GM21717 (cell line): ENCODE results near the gene UBR3.
A peak's percentile ranks its signal among the peaks of the same experiment; 100 is the strongest.
"Not testable (repeated sequence)": the region's sequence is repeated elsewhere in the genome, so short reads cannot be mapped to it uniquely, and the experiment has no call there.

ENCODE experiments used
- ATAC-seq: cut with Tn5 transposase; IDR thresholded peaks from one replicate; pipeline ENCODE4 v1.9.1; 2021; ENCODE audit warnings: mild to moderate bottlenecking, moderate library complexity; ENCODE audit not compliant: unreplicated experiment

Gene UBR3, protein sequence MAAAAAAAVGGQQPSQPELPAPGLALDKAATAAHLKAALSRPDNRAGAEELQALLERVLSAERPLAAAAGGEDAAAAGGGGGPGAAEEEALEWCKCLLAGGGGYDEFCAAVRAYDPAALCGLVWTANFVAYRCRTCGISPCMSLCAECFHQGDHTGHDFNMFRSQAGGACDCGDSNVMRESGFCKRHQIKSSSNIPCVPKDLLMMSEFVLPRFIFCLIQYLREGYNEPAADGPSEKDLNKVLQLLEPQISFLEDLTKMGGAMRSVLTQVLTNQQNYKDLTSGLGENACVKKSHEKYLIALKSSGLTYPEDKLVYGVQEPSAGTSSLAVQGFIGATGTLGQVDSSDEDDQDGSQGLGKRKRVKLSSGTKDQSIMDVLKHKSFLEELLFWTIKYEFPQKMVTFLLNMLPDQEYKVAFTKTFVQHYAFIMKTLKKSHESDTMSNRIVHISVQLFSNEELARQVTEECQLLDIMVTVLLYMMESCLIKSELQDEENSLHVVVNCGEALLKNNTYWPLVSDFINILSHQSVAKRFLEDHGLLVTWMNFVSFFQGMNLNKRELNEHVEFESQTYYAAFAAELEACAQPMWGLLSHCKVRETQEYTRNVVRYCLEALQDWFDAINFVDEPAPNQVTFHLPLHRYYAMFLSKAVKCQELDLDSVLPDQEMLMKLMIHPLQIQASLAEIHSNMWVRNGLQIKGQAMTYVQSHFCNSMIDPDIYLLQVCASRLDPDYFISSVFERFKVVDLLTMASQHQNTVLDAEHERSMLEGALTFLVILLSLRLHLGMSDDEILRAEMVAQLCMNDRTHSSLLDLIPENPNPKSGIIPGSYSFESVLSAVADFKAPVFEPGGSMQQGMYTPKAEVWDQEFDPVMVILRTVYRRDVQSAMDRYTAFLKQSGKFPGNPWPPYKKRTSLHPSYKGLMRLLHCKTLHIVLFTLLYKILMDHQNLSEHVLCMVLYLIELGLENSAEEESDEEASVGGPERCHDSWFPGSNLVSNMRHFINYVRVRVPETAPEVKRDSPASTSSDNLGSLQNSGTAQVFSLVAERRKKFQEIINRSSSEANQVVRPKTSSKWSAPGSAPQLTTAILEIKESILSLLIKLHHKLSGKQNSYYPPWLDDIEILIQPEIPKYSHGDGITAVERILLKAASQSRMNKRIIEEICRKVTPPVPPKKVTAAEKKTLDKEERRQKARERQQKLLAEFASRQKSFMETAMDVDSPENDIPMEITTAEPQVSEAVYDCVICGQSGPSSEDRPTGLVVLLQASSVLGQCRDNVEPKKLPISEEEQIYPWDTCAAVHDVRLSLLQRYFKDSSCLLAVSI (N-terminal part only)

GRCh38 chr2:169827272-169828140 is at the start of gene UBR3:
Gene UBR3 (plus strand): TSS chr2:169827454. CDS start chr2:169827508, 54 bp downstream.
- ATAC-seq = peak; percentile 88

DNA sequence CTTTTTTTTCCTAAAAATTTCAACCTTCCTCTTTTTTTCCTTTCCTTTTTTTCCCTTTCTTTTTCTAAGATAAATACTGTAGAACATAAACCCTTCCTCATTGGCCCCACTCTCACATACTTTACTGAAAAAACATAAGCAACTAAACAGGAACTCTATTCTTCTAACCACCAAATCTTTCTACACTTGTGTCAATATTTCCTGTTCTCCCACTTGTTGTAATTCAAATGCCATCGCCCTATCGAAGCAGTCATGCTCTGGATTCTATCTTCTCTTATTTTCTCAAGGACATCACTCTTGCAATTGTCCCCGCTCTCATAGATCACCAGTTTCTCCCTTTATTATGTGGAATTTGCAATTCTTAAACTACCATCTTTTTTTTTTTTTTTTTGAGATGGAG is 48.8 kb upstream of the UBR3 start:
- no peak for ATAC-seq

GRCh38 chr2:169781249-169782013 is 45.8 kb upstream of the UBR3 start:
- ATAC-seq = no peak

DNA sequence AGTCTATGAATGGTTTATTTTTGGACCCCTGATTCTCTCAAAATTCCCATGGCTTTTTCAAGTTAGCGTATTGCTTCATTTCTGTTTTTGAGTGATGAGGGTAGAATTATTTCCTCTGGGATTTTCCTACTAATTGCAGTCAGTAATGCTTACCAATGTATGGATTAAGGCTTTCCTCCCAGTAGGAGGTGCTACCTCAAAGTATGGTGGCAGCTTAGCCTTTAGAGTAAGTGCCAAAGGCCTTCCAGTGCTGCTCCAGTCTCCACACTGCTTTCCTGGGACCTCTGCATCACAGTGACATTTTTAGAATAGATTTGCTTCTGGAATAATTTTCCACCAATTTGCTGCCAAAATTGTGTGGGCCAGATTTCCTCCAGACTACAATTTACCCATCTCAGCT is 44.7 kb upstream of the UBR3 start:
- ATAC-seq = no peak

DNA sequence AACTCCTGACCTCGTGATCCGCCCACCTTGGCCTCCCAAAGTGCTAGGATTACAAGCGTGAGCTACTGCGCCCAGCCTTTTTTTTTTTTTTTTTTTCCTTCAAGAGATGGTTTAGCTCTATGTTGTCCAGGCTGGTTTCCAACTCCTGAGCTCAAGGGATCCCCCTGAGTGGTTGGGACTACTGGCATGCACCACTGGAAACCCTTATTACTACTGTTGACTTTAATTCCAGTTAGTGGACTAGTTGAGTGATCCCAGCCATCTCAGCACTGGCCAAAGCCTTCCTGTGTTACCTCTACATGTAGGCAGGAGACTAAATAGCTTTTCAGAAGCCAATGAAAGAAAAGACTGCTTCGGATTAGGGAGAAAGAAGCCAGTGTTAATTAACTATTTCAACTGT is 36.7 kb upstream of the UBR3 start:
- no peak for ATAC-seq

GRCh38 chr2:169795181-169795580 is 32.1 kb upstream of the UBR3 start:
- ATAC-seq = no peak

- ATAC-seq = no peak
These were observed 30.8 kb upstream of the UBR3 start for GRCh38 chr2:169796441-169796840.

DNA sequence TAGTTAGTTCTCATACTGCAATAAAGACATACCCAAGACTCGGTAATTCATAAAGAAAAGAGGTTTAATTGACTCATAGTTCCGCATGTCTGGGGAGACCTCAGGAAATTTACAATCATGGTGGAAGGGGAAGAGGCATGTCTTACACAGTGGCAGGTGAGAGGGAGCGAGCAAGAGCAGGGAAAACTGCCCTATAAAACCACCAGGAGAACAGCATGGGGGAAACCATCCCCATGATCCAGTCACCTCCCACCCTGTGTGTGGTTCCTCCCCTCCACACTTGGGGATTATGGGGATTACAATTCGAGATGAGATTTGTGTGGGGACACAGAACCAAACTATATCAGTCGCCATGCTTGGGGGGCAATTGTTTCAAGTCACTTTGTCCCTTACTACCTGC is 29.7 kb upstream of the UBR3 start:
- ATAC-seq = no peak

- no peak for ATAC-seq
These were observed 28.9 kb upstream of the UBR3 start for GRCh38 chr2:169798397-169798717.

DNA sequence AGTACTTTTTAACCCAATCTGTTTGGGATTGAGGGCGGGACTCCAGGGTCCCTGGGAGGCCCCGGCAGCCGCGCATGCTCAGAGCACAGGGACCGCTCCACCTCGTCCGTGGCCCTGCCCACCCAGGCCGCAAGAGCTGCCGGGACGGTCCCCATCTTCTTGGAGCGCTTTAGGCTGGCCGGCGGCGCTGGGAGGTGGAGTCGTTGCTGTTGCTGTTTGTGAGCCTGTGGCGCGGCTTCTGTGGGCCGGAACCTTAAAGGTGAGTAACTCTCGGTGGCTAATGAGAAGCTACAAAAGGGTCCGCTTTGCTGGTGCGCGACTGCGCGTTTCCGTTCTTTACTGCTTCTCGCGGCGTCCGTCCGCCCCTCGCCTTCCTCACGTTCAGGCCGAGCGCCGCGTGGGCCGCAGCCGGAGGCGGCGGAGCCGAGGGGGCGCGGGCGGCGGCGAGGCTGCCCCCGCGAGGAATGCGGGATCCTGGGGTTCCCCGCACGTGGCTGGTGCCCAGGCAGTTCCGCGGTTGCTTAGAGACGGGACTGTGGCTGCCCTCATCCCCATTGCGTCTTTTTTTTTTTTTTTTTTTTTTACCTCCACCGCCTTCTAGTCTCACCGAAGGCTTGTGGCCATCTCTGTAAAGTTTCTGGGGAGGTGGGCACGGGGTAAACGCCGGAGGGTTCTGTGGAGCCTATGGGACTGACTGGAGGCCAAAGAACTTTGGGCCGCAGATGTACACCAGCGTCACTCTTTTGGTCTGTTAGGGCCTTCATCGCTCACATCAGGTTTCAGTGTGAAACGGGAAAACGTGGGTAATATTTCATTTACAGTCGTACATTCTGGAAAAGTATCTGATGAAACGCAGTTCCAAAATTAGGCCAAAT is 28.3 kb upstream of the UBR3 start, which contains the start of gene SSB:
Gene SSB, plus strand, starts transcription at position 154 of the 875 bp plus-strand sequence. CDS start 2,090 bp downstream, outside the sequence.
- ATAC-seq = peak; percentile 97

- no peak for ATAC-seq
These were observed 23.8 kb upstream of the UBR3 start for GRCh38 chr2:169803480-169803879.

- no peak for ATAC-seq
These were observed 20.7 kb upstream of the UBR3 start for GRCh38 chr2:169806586-169806985.

- no peak for ATAC-seq
These were observed 19.0 kb upstream of the UBR3 start for GRCh38 chr2:169808221-169808620.

DNA sequence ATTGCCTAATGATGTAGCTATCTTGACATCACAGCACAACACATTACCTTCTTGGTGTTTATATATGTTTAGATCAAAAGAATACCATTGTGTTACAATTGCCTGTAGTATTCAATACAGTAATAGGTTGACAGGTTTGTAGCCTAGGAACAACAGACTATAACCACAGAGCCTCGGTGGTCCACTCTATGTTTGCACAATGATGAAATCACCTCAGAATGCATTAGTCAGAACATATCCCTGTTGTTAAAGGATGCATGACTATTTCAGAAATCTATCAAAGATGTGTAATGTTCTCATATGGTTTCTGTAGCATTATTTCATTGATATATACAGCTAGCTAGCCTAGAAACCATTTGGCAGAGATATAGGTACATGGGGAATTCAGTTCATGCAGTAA is 11.4 kb upstream of the UBR3 start:
- ATAC-seq = no peak

- ATAC-seq = not testable (repeated sequence)
These were observed 10.3 kb upstream of the UBR3 start for GRCh38 chr2:169816961-169817360.

DNA sequence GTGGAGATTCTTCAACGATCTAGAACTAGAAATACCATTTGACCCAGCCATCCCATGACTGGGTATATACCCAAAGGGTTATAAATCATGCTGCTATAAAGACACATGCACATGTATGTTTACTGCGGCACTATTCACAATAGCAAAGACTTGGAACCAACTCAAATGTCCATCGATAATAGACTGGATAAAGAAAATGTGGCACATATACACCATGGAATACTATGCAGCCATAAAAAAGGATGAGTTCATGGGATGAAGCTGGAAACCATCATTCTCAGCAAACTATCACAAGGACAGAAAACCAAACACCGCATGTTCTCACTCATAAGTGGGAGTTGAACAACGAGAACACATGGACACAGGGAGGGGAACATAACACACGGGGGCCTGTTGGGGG is 9.9 kb upstream of the UBR3 start:
- ATAC-seq = not testable (repeated sequence)

DNA sequence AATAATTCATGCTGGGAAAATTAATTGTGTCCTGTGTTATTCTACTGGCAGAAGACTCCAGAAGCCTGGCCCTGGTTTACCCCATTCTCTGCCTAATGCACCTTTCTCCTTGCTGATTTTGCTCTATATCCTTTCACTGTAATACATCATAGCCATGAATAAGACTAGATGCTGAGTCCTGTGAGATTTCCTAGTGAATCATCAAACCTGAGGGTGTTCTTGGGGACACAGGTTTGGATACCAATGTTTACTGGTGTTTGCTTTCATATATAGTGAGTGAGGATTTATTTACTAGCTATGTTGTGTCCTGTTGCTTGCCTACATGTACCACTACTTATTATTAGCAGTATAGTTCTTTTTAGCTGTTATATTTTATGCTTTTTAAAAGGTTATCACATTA is 9.0 kb upstream of the UBR3 start:
- ATAC-seq = no peak

- ATAC-seq = no peak
These were observed 8.1 kb upstream of the UBR3 start for GRCh38 chr2:169819106-169819505.
